Progenitor cell of endocrine pancreas (in vitro differentiated cells): ENCODE data around the gene IKZF1. TPM values are rescaled to one million over a fixed set of nuclear protein-coding genes. Genes with fewer than 3 reads are reported as not detected.

ENCODE experiments used
- DNase-seq: peaks from one replicate; pipeline ENCODE4 v3.0.0; 2021; ENCODE audit warnings: low spot score; ENCODE audit not compliant: unreplicated experiment
- H3K27ac Mint-ChIP-seq: 2 replicates; pipeline ENCODE4 v1.8.0; 2021; ENCODE audit warnings: mild to moderate bottlenecking, moderate library complexity, mixed read lengths
- H3K27me3 Mint-ChIP-seq: 2 replicates; pipeline ENCODE4 v1.8.0; 2021; ENCODE audit warnings: mixed read lengths
- H3K36me3 Mint-ChIP-seq: 2 replicates; pipeline ENCODE4 v1.8.0; 2022; ENCODE audit warnings: mixed read lengths; ENCODE audit not compliant: insufficient read depth
- H3K4me1 Mint-ChIP-seq: 2 replicates; pipeline ENCODE4 v1.8.0; 2021; ENCODE audit warnings: low read depth, mixed read lengths
- H3K4me3 Mint-ChIP-seq: 2 replicates; pipeline ENCODE4 v1.8.0; 2021; ENCODE audit warnings: low read depth, mild to moderate bottlenecking, moderate library complexity, mixed read lengths
- H3K9me3 Mint-ChIP-seq: 2 replicates; pipeline ENCODE4 v1.8.0; 2021; ENCODE audit warnings: low read depth, mixed read lengths
- long read RNA-seq: library from polyadenylated mRNA; unstranded; transcript quantifications from one replicate; pipeline ENCODE4 v2.0.0, GENCODE V29; 2020
- total RNA-seq: library from RNA; stranded (reverse); gene quantifications from 2 replicates; pipeline ENCODE4 v1.2.1, GENCODE V29; 2021
- TF ChIP-seq, protein P1 (sequence below): fragments of 200-600 bp; sonication (generic); IDR thresholded peaks from one replicate; pipeline ENCODE4 v1.5.0; 2021; ENCODE audit warnings: antibody characterized with exemption, mild to moderate bottlenecking; ENCODE audit not compliant: unreplicated experiment

Gene IKZF1
- 0.36 and 0.42 TPM in 2 replicates for total RNA-seq
- long read RNA-seq: 0 reads

DNA sequence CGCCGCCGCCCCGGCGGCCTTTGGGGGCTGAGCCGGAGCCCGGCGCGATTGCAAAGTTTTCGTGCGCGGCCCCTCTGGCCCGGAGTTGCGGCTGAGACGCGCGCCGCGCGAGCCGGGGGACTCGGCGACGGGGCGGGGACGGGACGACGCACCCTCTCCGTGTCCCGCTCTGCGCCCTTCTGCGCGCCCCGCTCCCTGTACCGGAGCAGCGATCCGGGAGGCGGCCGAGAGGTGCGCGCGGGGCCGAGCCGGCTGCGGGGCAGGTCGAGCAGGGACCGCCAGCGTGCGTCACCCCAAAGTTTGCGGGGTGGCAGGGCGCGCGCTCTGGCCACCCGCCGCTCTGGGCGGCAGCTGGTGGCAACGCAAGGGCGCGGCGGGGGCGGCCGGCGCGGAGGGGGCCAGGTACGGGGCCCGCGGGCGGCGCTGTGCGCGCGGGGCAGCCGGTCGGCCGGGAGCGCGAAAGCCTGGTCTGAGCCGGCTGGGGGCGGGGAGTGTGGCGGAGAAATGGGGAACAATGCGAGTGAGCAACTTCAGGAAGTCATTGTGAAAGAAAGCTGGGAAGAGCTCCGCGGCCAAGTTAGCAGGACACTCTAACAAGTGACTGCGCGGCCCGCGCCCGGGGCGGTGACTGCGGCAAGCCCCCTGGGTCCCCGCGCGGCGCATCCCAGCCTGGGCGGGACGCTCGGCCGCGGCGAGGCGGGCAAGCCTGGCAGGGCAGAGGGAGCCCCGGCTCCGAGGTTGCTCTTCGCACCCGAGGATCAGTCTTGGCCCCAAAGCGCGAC is at the start of gene IKZF1:
Gene IKZF1, plus strand, starts transcription at position 588 of the 782 bp plus-strand sequence. CDS start 14,346 bp downstream, outside the sequence.
- DNase-seq: peak; percentile 29
- H3K27me3 Mint-ChIP-seq: peaks cover 88% of the 10 kb centered on the region
- H3K4me1 Mint-ChIP-seq: no peaks in the 10 kb centered on the region
- H3K4me3 Mint-ChIP-seq: peak within 1 kb of the TSS; percentile 62
- TF ChIP-seq, protein P1, sequence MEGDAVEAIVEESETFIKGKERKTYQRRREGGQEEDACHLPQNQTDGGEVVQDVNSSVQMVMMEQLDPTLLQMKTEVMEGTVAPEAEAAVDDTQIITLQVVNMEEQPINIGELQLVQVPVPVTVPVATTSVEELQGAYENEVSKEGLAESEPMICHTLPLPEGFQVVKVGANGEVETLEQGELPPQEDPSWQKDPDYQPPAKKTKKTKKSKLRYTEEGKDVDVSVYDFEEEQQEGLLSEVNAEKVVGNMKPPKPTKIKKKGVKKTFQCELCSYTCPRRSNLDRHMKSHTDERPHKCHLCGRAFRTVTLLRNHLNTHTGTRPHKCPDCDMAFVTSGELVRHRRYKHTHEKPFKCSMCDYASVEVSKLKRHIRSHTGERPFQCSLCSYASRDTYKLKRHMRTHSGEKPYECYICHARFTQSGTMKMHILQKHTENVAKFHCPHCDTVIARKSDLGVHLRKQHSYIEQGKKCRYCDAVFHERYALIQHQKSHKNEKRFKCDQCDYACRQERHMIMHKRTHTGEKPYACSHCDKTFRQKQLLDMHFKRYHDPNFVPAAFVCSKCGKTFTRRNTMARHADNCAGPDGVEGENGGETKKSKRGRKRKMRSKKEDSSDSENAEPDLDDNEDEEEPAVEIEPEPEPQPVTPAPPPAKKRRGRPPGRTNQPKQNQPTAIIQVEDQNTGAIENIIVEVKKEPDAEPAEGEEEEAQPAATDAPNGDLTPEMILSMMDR: no peak
- no peaks in the 10 kb centered on the region for H3K9me3 Mint-ChIP-seq
- no peaks in the 10 kb centered on the region for H3K36me3 Mint-ChIP-seq
- H3K27ac Mint-ChIP-seq: peak within 1 kb of the TSS; percentile 46

DNA sequence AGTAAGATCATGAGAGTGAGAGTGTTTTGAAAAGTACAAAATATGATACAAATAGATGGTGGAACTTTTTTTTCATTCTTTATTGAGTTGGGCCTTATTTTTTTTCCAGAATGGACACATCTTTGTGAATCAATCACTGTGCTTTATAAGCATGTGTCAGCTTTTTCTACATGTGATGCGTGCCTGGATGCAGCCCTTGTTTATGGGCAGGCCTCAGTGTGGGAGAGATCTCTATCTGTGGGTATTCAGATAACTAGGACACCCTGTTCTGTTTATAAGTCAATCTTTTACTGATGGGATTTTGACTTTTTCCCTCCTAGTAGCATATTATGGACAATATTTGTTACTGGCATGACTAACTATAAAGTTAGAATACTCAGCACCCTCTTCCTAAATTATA is 42.9 kb upstream of the IKZF1 start:
- no peaks in the 10 kb centered on the region for H3K9me3 Mint-ChIP-seq
- H3K27me3 Mint-ChIP-seq: peaks cover 20% of the 10 kb centered on the region
- no peak overlapping the region for H3K27ac Mint-ChIP-seq
- H3K4me1 Mint-ChIP-seq: no peaks in the 10 kb centered on the region
- TF ChIP-seq, protein P1: no peak
- H3K4me3 Mint-ChIP-seq: no peak overlapping the region
- no peak for DNase-seq
- no peaks in the 10 kb centered on the region for H3K36me3 Mint-ChIP-seq

GRCh38 chr7:50262446-50262845 is 42.1 kb upstream of the IKZF1 start:
- Mint-ChIP-seq H3K9me3 (no peaks in the 10 kb centered on the region), H3K36me3 (no peaks in the 10 kb centered on the region), H3K27me3 (peaks cover 20% of the 10 kb centered on the region), H3K4me1 (no peaks in the 10 kb centered on the region), H3K4me3 (no peak overlapping the region), H3K27ac (no peak overlapping the region)
- no peak for DNase-seq
- TF ChIP-seq, protein P1: no peak

- TF ChIP-seq, protein P1: no peak
- no peak overlapping the region for H3K4me3 Mint-ChIP-seq
- peaks cover 20% of the 10 kb centered on the region for H3K27me3 Mint-ChIP-seq
- H3K36me3 Mint-ChIP-seq: no peaks in the 10 kb centered on the region
- no peak overlapping the region for H3K27ac Mint-ChIP-seq
- no peaks in the 10 kb centered on the region for H3K9me3 Mint-ChIP-seq
- no peaks in the 10 kb centered on the region for H3K4me1 Mint-ChIP-seq
- DNase-seq: no peak
These were observed 41.4 kb upstream of the IKZF1 start for GRCh38 chr7:50262916-50263690.

DNA sequence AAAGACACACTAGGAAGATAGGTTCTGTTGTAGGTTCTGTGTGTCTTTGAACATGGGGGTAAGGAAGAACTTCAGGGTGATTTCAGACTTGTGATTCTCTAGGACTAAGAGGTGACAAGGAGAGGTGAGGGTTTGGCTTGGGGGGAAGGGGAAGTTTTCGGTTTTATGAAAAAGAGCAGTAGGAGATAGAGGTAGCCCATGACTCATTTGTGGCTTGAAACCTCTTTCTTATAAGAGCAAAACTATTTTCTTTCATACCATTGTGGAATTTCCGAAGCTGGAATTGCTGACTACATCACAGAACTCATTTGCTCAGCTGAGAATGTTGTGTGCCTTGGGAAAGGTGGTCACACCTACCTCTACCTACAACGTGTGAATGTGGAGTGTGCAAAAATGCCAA is 39.6 kb upstream of the IKZF1 start:
- no peak overlapping the region for H3K27ac Mint-ChIP-seq
- no peaks in the 10 kb centered on the region for H3K4me1 Mint-ChIP-seq
- peaks cover 19% of the 10 kb centered on the region for H3K27me3 Mint-ChIP-seq
- no peaks in the 10 kb centered on the region for H3K36me3 Mint-ChIP-seq
- no peak for DNase-seq
- TF ChIP-seq, protein P1: no peak
- H3K4me3 Mint-ChIP-seq: no peak overlapping the region
- H3K9me3 Mint-ChIP-seq: no peaks in the 10 kb centered on the region
